Endodermal cell (in vitro differentiated cells): ENCODE measurements around the gene CCND1. TPM values are rescaled to one million over a fixed set of nuclear protein-coding genes. Genes with fewer than 3 reads are reported as not detected.
"Not testable (repeated sequence)": the region's sequence is repeated elsewhere in the genome, so short reads cannot be mapped to it uniquely, and the experiment has no call there.

Experiments
- DNase-seq: peaks from one replicate; pipeline ENCODE4 v3.0.0-alpha.2; 2017
- H3K27ac ChIP-seq: 2 replicates; pipeline ENCODE4 v1.5.1; 2013; ENCODE audit warnings: mild to moderate bottlenecking, low read depth, low read length, moderate library complexity
- H3K27me3 ChIP-seq: 2 replicates; pipeline ENCODE4 v1.6.1; 2013; ENCODE audit warnings: mild to moderate bottlenecking, low read length, moderate library complexity; ENCODE audit not compliant: insufficient read depth, control insufficient read depth, poor library complexity, severe bottlenecking
- H3K36me3 ChIP-seq: 2 replicates; pipeline ENCODE4 v1.7.0; 2013; ENCODE audit warnings: mild to moderate bottlenecking, low read length, moderate library complexity; ENCODE audit not compliant: control insufficient read depth, insufficient read depth
- H3K4me1 ChIP-seq: one replicate; pipeline ENCODE4 v1.7.0; 2013; ENCODE audit warnings: low read length; ENCODE audit not compliant: control insufficient read depth, insufficient read depth
- H3K4me3 ChIP-seq: 2 replicates; pipeline ENCODE4 v1.5.1; 2013; ENCODE audit warnings: mild to moderate bottlenecking, low read length, moderate library complexity
- H3K9ac ChIP-seq: 2 replicates; pipeline ENCODE4 v1.6.1; 2013; ENCODE audit warnings: mild to moderate bottlenecking, low read length, moderate library complexity; ENCODE audit not compliant: poor library complexity, severe bottlenecking; ENCODE audit errors: extremely low read depth
- H3K9me3 ChIP-seq: 2 replicates; pipeline ENCODE4 v1.6.1; 2013; ENCODE audit warnings: mild to moderate bottlenecking, low read length, moderate library complexity; ENCODE audit not compliant: control insufficient read depth
- H3K27ac Mint-ChIP-seq: 2 replicates; pipeline ENCODE4 v1.8.0; 2020; ENCODE audit warnings: mixed read lengths
- H3K27me3 Mint-ChIP-seq: 2 replicates; pipeline ENCODE4 v1.8.0; 2021; ENCODE audit warnings: mild to moderate bottlenecking, mixed read lengths; ENCODE audit not compliant: insufficient read depth
- H3K36me3 Mint-ChIP-seq: 2 replicates; pipeline ENCODE4 v1.8.0; 2020; ENCODE audit warnings: low read depth, mixed read lengths
- H3K4me1 Mint-ChIP-seq: 2 replicates; pipeline ENCODE4 v1.8.0; 2020; ENCODE audit warnings: mixed read lengths
- H3K4me3 Mint-ChIP-seq: 2 replicates; pipeline ENCODE4 v1.8.0; 2020; ENCODE audit warnings: mild to moderate bottlenecking, moderate library complexity, mixed read lengths
- H3K9me3 Mint-ChIP-seq: 2 replicates; pipeline ENCODE4 v1.8.0; 2020; ENCODE audit warnings: mild to moderate bottlenecking, mixed read lengths
- CTCF ChIP-seq: fragments of 200-600 bp; sonication (generic); conservative IDR thresholded peaks from 2 replicates; pipeline ENCODE4 v1.5.0; 2021; ENCODE audit warnings: antibody characterized with exemption, mild to moderate bottlenecking
- WGBS, 2 experiments: methylation state at CpG; one replicate each; pipeline versions ENCODE4 v1.1.5 to v1.1.7; 2013; ENCODE audit warnings: missing lambda C conversion rate in 2 of 2, mixed read lengths in 1 of 2; ENCODE audit not compliant: insufficient coverage in 1 of 2, insufficient read length in 1 of 2; 5-methylcytosine and 5-hydroxymethylcytosine counted together
- total RNA-seq, 2 donors: library from RNA; stranded (reverse); fragmentation: NEBNext Ultra II Directional in 1 of 2; extraction: Animal tissue kit (Norgen Biotek cat#: 25700) in 1 of 2; gene quantifications; 2 replicates in 1 of 2; 3 replicates in 1 of 2; pipeline ENCODE4 v1.2.1, GENCODE V29; 2021

Gene CCND1
- total RNA-seq, 2 donors from 2014 or later = 65.7 to 214 TPM

GRCh38 chr11:69686452-69686851, 45.5 kb downstream of the CCND1 start:
- no peak for DNase-seq
- Histone ChIP-seq H3K9ac (no peak overlapping the region), H3K27me3 (peaks cover 8% of the 10 kb centered on the region), H3K27ac (no peak overlapping the region), H3K9me3 (peaks cover 4% of the 10 kb centered on the region), H3K4me3 (no peak overlapping the region), H3K36me3 (no peaks in the 10 kb centered on the region), H3K4me1 (no peaks in the 10 kb centered on the region)
- WGBS, 2 experiments = 86 to 100% methylated on average over 7 to 13 of the region's 13 CpGs
- TF ChIP-seq CTCF = no peak
- H3K27ac Mint-ChIP-seq = no peak overlapping the region
- peaks cover 12% of the 10 kb centered on the region for H3K27me3 Mint-ChIP-seq
- H3K4me3 Mint-ChIP-seq = no peak overlapping the region
- peaks cover 5% of the 10 kb centered on the region for H3K4me1 Mint-ChIP-seq
- H3K9me3 Mint-ChIP-seq = peaks cover under 1% of the 10 kb centered on the region
- no peaks in the 10 kb centered on the region for H3K36me3 Mint-ChIP-seq

GRCh38 chr11:69686856-69687255, 45.9 kb downstream of the CCND1 start:
- no peak for DNase-seq
- Histone ChIP-seq H3K4me1 (no peaks in the 10 kb centered on the region), H3K27ac (no peak overlapping the region), H3K36me3 (no peaks in the 10 kb centered on the region), H3K9ac (no peak overlapping the region), H3K27me3 (peaks cover 8% of the 10 kb centered on the region), H3K4me3 (no peak overlapping the region), H3K9me3 (peaks cover 4% of the 10 kb centered on the region)
- Mint-ChIP-seq H3K4me1 (peaks cover 5% of the 10 kb centered on the region), H3K27me3 (peaks cover 12% of the 10 kb centered on the region), H3K36me3 (no peaks in the 10 kb centered on the region), H3K4me3 (no peak overlapping the region), H3K27ac (no peak overlapping the region), H3K9me3 (peaks cover 4% of the 10 kb centered on the region)
- TF ChIP-seq CTCF = no peak
- WGBS, 2 experiments = 93 to 95% methylated on average over 5 to 8 of the region's 8 CpGs

GRCh38 chr11:69687969-69688771, 47.2 kb downstream of the CCND1 start:
- H3K36me3 ChIP-seq, H3K4me3 ChIP-seq, H3K9me3 Mint-ChIP-seq, H3K27ac Mint-ChIP-seq, DNase-seq, H3K27ac ChIP-seq, H3K4me3 Mint-ChIP-seq, H3K9me3 ChIP-seq, H3K27me3 ChIP-seq, H3K4me1 ChIP-seq, H3K4me1 Mint-ChIP-seq, H3K36me3 Mint-ChIP-seq, H3K9ac ChIP-seq: not testable (repeated sequence)
- peaks cover 12% of the 10 kb centered on the region for H3K27me3 Mint-ChIP-seq
- WGBS, 2 experiments = 67 to 86% methylated on average over 1 to 5 of the region's 5 CpGs
